NCI-H1436 treated with DMSO at 0.1 percent for 48 hours (cell line): Measurements from ENCODE around the gene KRT4.
"Not testable (repeated sequence)": the region's sequence is repeated elsewhere in the genome, so short reads cannot be mapped to it uniquely, and the experiment has no call there.

Experiments used
- DNase-seq: peaks from one replicate; lab custom pipeline; 2025; lab: John Stamatoyannopoulos, UW

KRT4 gene

DNA sequence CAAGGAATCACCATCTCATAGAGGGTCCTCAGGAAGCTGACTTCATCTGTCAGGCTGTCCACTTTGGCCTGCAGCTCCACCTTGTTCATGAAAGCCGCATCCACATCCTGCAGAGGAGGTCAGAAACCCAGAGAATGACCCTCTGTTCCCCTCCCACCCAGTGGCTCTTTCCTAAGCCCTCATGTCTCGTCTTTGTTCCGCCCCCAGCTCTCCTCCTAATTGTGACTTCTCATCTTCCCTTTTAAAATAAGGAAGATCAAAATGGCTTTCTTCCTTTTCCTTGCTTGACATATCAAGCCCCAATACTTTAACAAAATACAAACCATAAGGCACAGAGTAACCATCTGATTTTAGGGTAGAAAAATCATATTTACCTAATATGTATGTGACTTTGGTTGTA lies 41.1 kb downstream of the KRT4 start:
- DNase-seq = no peak

DNA sequence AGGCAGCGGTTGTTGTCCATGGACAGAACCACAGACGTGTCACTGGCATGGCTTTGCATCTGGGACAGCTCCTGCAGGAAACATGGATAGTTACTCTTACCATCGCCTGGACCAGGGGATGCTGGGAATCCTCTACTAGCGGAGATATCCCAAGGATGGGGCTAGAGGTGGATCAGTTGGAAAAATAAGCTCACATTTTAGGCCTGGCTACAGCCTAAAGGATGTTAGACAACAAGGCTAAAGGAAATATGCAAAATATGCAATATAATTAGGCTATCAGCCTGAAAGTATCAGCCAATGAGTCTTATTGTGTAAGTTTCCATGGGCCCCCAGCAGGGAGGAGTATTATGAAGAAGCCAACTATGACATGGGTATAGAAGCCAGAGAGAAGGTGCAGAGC lies 41.7 kb downstream of the KRT4 start:
- no peak for DNase-seq

DNA sequence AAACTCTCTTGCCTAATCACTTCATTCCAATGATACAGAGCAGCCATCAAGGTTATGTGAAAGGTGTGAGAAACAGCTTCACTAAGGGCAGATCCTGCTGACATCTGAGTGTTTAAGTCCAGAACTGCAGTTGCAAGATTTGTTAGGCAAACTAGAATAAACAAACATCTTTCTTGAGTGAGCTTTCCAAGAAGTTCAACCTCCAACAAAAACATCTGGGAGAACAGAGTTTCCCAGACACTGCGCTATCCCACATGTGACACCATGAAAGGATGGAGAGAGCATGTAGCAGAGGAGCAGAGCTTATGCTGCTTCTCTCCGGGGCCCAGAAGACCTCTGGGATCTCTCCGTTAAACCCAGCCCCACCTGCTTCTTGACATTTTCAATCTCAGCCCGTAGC lies 42.4 kb downstream of the KRT4 start:
- DNase-seq = no peak

DNA sequence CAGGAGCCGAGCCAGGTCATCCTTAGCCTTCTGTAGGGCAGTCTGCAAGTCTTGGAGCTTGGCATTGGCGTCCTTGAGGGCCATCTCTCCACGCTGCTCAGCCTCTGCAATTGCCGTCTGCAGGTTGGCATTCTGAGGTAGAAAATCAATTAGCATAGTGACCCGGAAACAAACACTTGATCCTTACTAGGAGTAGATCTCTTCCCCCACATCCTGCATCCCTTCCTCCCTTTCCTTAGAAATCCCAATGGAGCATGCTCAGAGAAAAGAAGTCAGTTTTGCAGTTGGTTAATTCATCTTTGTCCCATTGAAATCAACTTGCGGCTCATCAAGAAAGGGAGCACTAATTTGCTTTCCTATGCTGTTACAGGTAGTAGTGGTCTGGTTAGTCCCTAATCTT lies 42.8 kb downstream of the KRT4 start:
- DNase-seq = no peak

DNA sequence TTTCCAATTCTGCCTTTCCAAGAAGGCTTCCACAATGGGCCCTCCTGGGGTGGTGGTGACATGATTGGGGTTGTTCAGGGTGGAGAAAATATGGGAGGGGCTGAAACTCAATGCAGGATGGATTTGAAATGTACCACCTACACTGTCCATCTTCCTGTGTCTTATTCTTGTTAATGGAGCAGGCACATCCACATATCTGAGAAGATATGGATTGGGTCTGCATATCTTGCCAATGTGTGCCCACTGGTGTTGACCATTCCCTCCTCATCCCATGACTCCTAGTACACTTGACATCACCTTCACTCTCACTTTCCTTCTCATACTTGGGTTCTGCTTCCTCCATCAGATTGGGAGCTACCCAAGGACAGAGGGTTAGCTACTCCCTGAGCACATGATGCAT lies 44.0 kb downstream of the KRT4 start:
- no peak for DNase-seq

DNA sequence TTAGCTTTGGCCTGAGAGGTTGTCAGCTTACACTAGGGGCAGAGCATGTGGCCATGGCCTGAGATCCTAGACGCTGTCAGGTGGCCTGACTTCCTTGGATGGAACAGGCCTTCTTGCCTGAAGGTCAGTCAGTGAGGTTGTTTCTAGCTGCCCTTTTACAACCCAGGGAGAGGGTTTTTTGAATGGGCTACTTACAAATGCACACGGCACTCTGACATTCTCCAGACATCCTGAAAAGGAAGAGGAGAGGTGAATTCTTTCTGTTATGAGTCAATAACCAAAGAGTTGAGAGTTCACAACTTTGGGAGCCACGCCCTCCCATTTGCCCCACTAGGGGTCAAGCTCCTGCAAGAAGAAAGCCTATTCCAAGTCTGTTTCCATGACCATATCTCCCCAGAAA lies 44.6 kb downstream of the KRT4 start:
- no peak for DNase-seq

DNA sequence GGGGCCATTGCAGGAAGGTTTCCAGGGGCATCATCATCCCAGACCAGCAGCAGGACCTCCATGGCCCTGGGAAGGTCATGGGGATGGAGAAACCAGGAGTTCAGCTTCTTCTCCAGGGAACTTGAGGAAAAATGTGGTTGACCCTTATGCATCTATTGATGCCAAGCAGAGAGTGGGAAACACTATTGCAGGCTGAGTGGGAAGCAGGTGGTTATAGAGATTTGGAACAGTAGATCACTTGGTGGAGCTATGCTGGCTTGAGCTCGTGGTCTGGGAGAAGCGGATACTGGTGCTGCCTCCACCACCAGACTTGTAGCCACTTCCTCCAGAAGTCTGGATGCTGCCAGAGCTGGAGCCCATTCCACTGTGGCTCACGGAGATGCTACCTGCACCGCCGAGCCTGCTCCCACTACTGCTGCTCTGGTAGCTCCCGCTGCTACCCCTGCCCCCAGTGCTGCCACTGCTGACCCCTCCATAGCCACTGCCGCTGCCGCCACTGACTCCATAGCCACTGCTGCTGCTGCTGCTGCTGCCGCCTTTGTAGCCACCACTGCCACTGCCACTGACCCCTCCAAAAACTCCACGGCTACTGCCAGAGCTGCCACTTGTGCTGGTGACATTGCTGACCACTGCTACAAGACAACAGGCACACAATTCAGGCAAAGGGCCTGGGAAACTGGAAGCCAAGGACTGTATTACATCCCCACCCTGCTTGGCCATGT lies 45.3 kb downstream of the KRT4 start:
- DNase-seq = no peak

DNA sequence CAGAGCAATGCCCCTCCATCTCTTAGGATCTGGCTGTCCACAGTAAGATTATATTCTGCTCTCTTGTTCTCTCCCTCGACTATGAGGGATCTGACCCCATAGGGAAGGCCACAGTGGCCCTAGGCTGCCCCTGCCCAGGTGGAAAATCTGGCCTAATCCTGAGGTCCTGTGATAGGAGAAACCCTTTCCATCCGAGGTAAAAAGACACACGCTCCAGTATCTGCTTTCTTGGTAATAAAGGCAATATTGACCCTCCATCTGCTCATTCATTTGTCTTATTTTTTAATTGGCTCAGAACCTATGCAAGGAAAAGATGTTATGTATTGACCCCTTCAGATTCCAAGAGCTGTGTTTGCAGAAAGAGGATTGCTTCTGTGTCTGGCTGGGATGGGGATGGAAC lies 46.5 kb downstream of the KRT4 start:
- DNase-seq = no peak

DNA sequence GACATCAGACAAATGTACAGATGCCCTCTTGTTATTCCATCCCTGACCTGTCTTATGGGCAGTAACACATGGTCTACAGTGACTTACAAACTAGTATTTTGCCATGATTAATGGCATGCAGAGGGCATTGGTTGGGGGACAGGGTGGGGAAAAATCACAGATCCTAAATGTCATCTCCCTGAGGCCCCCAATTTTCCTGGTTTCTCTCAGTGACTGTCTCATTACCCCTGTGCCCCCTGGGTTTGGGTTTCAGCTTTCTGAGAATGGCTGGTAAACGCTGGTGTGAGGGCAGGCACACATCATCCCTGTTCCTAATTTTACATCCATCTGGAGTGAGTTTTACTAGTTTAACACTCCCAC lies 46.9 kb downstream of the KRT4 start:
- DNase-seq = no peak

DNA sequence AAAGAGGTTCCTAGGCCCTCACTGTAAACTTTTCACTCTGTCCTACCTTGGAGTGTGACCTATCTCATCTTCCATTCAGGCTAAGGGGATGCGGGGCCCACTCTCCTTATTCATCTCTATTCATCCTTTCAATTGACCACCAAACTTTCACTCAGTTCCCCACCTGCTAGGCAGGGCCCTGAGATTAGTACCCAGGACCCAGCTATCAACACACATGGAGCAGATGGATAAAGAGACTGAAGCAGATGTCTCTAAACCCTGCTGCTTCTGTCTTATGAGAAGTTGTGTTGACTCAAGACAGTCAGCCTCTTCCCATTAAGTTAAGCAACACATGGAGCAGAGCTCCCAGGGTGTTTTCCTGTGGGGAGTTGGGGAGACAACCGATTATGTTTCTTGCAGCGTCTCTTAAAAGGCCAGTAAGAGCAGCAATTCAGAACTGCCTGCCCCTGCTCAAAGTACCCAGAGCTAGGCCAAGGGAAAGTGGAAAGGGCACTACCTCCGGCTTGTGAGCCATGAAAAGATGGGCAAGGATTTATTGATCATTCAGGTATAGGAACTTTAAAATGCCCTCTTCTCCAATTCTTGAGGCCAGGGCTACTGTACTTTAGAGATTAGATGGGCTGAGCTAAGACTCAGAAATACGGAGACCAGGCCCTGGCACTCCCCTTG lies 47.4 kb downstream of the KRT4 start:
- DNase-seq = no peak

DNA sequence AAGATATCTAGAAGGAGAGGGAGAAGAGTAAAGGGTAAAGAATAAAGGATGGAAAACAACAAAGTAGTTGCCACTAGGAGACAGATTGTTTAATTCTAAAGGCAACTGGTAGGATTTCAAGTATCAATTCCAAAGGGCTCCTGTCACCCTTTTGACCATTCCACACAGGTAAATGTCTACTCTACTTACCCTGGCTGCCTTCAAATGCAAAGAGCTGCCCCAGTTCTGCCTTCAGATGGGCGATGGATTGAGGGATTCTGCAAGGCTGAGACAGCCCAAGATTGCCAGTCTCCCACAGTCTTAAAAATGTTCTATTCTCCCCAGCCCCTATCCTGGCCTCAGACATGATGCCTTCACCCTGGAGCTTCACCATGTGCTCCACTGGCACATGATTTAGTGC lies 48.2 kb downstream of the KRT4 start:
- no peak for DNase-seq

DNA sequence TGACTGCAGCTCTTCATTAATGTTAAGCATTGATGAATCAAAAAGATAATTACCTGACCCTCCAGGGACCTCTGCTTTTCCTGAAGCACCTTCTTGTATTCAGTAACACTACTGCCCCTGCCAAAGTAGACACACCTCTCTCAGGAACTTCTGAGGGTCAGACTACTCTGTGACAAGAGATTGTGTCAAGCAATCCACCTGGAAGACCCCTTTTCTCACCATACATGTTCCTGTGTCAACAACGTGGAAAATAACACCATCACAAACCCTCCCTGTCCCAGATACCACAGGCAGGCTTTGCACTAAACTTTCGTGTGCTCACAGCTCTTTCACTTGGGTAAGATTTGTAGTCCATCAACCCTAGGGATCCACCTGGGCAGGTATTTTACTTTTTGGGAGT lies 49.9 kb downstream of the KRT4 start:
- DNase-seq = no peak

DNA sequence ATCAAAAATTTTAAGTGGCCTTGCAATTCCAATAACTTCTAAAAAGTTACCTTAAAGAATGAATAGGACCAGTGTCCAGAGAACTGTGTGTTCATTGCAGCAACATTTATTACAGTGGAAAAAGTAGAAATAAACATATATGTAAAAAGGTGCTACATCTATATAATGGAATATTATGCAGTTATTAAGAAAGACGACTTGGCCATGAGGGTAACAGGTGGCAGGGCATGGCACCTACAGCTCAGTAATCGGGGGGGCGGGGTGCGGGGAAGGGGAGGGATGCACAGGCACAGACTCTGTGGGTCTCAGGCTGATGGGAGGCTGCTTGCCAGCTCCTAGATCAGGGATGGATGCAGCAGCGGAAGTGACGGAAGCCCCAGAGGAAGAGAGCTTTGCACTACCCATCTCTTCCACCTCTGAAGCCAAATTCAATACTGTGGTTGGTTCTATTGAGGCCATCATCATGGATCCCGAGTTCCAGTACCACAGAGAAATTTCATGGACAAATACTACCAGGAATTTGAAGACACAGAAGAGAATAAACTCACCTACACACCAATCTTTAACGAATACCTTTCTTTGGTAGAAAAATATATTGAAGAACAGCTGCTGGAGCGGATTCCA lies 50.8 kb downstream of the KRT4 start:
- DNase-seq = no peak

DNA sequence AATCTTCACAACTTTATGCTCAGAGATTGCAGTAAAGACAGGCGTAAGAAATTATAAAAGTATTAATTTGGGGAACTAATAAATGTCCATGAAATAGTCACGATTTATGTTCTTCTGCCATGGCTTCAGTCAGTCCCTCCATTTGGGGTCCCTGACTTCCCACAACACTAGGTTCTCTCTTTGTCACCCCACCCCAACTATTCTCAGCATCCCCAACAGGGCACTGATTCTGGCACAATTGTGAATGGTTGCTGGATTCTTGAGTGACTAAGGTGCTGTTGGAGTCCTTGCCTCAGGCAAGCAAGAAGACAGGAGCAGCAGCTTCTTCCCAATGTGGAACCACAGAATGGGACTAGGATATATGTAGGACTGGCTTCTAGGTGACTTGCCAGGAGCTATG lies 52.1 kb downstream of the KRT4 start:
- no peak for DNase-seq

DNA sequence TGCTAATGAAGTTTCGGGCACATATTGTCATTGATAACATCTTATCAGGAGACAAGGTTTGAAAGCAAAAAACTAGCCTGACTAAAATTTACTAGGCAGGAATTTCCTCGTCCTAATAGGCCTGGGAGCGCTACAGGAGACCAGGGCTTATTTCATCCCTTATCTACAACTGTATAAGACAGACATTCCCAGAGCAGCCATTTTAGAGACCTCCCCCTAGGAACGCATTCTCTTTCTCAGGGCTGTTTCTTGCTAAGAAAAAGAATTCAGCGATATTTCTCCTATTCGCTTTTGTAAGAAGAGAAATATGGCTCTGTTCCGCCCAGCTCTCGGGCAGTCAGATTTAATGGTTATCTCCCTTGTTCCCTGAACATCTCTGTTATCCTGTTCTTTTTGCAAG lies 52.7 kb downstream of the KRT4 start:
- DNase-seq = not testable (repeated sequence)

DNA sequence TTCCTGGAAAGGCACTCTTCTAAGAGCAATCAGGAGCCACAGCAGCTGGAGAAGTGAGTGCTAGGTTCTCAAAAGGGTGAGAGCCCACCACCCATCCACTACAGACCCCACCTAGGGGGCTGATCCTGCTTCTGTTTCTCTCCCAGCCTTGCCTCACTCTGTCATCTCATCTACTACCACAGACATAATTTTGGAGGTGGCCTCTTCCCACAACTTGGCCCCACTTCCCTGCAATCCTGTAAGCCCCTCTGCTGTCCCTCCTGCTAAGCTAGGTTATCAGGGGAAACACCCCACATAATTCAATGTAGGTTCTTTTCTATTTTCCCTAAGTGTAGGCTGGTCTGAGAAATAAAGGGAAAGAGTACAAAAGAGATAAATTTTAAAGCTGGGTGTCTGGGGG lies 53.3 kb downstream of the KRT4 start:
- no peak for DNase-seq

DNA sequence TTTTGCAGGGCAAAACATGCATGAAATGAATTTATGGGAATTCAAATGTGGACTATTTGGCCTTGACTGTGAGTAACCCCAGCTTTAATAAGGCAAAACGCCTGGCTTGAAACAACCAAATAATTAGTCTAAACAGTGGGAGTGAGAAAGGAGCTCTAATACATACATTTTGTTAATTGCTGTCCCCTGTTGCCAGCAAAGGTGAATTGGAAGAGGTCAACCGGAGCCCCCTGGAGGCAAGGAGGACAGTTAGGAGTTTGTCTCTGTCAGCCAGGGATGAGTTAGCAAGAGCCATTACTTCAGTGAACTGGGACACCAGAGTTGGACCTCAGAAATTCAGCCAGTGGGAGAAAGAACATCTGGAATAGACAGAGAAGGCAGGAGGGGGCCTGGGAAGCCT lies 54.2 kb downstream of the KRT4 start:
- no peak for DNase-seq

DNA sequence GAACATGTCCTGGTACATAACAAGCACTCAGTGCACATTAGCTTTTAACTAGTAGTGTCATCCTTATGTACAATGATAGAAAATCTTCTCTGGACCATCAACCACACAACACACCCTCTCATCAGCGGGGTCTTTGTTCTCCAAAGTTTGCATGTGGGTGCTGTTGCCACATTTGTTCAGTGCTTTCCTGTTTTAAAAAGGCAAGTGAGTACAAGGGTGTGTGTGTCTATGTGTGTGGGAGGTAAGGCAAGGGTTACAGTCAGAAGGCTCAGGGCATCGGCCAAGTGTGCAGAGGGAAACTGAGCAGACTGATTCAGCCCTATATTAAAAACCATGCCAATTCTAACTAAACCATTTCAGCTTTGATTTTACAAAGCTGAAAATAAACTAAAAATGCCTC lies 54.7 kb downstream of the KRT4 start:
- DNase-seq = no peak

DNA sequence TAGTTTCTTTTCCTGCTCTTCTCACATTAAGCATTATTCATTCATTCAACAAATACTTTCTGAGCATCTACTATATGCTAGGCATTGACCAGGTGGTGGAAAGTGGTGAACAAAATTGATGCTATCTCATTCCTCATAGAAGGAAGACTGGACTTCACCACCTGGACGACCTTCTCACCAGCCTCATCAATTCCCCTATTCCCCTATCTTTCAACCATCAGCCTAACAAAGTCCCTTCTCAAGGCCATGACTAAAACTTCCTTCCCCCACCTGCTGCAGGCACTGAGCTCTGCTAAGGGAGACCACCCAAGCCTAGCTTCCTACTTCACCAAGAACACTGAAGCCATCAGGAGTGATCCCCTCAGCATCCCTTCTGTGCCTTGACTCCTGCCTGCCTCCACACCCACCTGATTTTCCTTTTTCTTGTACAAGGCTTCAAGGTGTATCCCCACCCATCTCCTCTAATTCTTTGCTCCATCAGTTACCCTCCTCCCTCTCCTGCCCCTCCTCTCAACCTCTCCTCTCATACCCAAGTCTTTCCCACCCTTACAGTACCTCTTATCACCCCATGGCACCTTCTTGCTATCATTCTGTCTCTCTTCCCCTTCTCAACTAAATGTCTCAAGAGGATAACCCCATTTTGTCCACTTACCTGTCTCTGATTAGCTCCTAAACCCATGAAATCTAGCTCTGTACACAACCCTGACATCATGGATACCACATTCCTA lies 56.3 kb downstream of the KRT4 start:
- DNase-seq = no peak
